Esophagus muscularis mucosa (tissue), 3 donors: ENCODE results near the gene PIK3R4.

Experiments used
- POLR2A ChIP-seq: fragments of 450-650 bp; IDR thresholded peaks from one replicate; pipeline ENCODE4 v1.6.1; 2017; ENCODE audit warnings: antibody characterized with exemption, moderate library complexity, mild to moderate bottlenecking, low read depth
- POLR2AphosphoS5 ChIP-seq, 2 donors: sonication (generic); formaldehyde crosslinking; IDR thresholded peaks; one replicate each; pipeline ENCODE4 v1.6.1; 2017; ENCODE audit warnings: antibody characterized with exemption in 2 of 2
- TF ChIP-seq, protein P1 (sequence below), 3 experiments: fragments of 200-600 bp in 2 of 3; fragments of 450-650 bp in 1 of 3; sonication (generic) in 2 of 3; IDR thresholded peaks; one replicate each; pipeline ENCODE4 v1.5.1; 2017 to 2019; ENCODE audit warnings: antibody characterized with exemption in 3 of 3, mild to moderate bottlenecking in 2 of 3, moderate library complexity in 1 of 3

DNA sequence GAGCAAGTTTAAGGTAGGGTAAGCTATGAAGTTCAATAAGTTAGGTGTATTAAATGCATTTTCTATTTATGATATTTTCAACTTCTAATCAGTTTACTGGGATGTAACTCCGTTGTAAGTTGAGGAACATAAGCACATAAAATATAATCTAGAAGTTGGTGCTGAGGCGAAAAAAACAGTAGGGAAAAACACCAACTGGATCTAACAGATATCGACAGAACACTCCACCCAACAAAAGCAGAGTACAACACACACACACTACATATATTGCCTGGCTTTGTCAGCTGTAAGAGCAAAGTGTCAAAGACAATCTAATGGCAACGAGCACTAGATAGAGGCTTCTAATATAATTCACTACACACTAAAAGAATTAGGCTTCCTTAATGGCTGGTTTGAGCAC is 8.4 kb downstream of the PIK3R4 start:
- TF ChIP-seq POLR2A = no peak
- TF ChIP-seq, protein P1, sequence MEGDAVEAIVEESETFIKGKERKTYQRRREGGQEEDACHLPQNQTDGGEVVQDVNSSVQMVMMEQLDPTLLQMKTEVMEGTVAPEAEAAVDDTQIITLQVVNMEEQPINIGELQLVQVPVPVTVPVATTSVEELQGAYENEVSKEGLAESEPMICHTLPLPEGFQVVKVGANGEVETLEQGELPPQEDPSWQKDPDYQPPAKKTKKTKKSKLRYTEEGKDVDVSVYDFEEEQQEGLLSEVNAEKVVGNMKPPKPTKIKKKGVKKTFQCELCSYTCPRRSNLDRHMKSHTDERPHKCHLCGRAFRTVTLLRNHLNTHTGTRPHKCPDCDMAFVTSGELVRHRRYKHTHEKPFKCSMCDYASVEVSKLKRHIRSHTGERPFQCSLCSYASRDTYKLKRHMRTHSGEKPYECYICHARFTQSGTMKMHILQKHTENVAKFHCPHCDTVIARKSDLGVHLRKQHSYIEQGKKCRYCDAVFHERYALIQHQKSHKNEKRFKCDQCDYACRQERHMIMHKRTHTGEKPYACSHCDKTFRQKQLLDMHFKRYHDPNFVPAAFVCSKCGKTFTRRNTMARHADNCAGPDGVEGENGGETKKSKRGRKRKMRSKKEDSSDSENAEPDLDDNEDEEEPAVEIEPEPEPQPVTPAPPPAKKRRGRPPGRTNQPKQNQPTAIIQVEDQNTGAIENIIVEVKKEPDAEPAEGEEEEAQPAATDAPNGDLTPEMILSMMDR (IDR thresholded peaks at IDR 0.05) = no peak
- no peak for TF ChIP-seq POLR2AphosphoS5 (IDR thresholded peaks at IDR 0.05)
